Measurements from ENCODE around the gene EEF1B2.

DNA sequence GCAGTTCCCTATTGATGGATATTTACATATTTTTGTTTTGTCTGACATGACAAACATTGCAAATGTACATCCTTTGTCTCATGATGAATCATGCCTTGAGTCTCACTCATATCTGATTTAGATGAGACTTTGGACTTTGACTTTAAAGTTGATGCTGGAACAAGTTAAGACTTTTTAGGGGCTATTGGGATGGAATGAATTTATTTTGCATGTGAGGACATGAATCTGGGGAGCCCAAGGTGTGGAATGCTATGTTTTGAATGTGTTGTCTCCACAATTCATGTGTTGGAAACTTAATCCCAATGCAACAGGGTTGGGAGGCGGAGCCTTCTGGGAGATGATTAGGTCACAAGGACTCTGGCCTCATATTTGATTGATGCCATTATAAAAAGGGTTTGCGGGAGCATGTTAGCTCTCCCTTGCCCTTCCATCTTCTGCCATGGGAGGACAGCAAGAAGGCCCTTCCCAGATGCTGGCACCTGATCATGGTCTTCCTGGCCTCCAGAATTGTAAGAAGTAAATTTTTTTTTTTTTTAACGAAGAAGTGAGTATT lies 44.6 kb upstream of the EEF1B2 start:
- TF ChIP-seq, protein P1, sequence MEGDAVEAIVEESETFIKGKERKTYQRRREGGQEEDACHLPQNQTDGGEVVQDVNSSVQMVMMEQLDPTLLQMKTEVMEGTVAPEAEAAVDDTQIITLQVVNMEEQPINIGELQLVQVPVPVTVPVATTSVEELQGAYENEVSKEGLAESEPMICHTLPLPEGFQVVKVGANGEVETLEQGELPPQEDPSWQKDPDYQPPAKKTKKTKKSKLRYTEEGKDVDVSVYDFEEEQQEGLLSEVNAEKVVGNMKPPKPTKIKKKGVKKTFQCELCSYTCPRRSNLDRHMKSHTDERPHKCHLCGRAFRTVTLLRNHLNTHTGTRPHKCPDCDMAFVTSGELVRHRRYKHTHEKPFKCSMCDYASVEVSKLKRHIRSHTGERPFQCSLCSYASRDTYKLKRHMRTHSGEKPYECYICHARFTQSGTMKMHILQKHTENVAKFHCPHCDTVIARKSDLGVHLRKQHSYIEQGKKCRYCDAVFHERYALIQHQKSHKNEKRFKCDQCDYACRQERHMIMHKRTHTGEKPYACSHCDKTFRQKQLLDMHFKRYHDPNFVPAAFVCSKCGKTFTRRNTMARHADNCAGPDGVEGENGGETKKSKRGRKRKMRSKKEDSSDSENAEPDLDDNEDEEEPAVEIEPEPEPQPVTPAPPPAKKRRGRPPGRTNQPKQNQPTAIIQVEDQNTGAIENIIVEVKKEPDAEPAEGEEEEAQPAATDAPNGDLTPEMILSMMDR (IDR thresholded peaks at IDR 0.05), result no peak
- TF ChIP-seq POLR2A (IDR thresholded peaks at IDR 0.05) (no peak), EP300 (IDR thresholded peaks at IDR 0.05) (no peak), POLR2AphosphoS5 (IDR thresholded peaks at IDR 0.05) (no peak)

All from sigmoid colon (tissue), 4 donors.